DMS53 (cell line): Measurements from ENCODE around the gene GTF2F1.
A peak's percentile ranks its signal among the peaks of the same experiment; 100 is the strongest.
"Not testable (repeated sequence)": the region's sequence is repeated elsewhere in the genome, so short reads cannot be mapped to it uniquely, and the experiment has no call there.

Experiments used
- DNase-seq: peaks from one replicate; lab custom pipeline; 2025; lab: John Stamatoyannopoulos, UW

GTF2F1 gene

GRCh38 chr19:6417713-6418561, 25.0 kb upstream of the GTF2F1 start:
- DNase-seq, result peak; percentile 31

- no peak for DNase-seq
Observed at GRCh38 chr19:6416658-6417405, 23.9 kb upstream of the GTF2F1 start.

DNA sequence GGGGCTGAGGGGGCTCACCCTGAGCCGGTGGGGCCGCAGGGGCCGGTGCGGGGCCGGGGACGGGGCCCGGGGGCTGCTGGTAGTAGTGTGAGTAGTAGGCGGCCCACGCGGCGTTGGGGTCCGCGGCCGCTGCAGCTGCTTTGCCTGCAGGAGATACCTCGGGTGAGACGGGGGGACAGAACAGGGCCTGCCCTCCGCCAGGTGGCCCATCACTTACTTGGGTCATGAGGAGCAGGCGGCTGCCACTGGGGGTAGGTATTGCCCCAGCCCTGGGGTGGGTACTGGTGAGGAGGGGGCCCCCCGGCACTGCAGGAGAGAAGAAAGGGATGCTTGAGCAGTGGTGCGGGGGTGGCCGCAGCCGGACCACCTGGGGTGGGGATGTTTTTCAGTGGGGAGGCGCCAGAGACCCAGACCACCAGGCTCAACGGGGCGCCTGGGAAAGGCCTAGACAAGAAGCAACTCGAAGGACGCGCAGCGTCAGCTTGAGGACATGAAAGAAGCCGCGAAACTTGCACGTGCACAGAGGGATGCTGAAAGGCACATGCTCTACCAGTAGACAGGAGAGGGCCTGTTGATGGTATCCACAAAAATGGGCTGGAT, 22.7 kb upstream of the GTF2F1 start:
- no peak for DNase-seq

GRCh38 chr19:6414793-6415590, 22.0 kb upstream of the GTF2F1 start:
- DNase-seq, result no peak

DNA sequence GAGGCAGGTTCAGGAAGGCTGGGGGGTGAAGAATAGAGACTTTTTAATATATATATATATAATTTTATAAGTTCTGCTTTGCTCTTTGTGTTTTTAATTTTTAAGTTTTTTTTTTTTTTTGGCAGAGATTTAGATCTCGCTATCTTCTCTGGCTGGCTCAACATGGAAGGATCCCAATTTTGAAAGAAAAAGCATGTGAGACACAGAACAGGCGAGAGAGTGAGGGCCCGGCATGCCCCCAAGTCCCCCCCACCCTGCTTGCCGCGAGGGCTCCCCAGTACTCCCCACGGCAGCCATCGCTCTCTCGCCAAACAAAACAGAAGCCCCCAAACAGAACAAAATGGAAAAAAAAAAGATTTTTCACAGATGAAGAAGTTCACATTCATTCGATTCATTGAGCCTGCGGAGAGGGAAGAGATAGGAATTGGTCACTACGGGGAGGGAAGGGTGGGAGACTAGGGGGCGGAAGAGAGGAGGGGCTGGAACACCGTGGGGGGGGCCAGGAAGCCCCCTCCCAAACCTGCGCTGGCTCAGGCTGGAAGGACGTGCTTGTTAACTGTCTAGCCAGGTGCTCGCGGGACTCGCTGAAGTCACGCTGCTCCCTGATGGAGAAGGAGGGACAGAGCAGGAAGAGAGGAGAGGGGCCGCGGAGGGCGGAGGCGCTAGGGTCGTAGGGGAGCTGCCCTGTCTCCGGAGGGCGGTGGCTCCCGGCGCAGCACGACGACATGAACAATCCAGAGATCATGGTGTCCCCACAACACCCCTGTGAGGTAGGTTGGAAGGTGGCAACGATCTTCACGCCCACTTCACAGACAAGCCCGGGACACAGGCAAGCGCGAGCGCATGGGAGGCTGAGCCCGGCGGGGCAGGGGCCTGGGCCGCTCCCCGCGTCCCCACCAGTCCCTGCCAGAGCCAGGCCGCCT, 21.0 kb upstream of the GTF2F1 start:
- DNase-seq, result peak; percentile 22

- DNase-seq, result no peak
Observed at GRCh38 chr19:6413291-6413690, 20.3 kb upstream of the GTF2F1 start.

GRCh38 chr19:6412447-6413091, 19.6 kb upstream of the GTF2F1 start:
- DNase-seq, result peak; percentile 69

DNA sequence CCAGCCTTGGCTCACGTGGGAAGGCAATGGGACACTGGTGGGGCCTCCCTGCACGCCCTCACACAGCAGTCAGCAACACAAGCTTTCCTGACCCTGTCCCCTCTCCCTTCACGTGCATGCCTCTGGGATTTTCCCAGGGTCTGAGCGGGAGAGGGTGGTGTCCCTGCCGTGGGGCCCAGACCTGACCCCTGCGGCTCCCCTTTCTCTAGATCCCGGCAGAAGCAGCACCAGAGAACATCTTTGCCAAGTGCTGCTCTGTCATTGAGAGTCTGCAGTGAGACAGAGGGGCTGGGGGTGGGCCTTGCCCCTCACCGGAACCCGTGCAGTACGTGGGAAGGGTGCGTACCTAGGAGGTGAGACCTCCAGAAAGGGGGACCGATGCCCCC, 19.1 kb upstream of the GTF2F1 start:
- no peak for DNase-seq

DNA sequence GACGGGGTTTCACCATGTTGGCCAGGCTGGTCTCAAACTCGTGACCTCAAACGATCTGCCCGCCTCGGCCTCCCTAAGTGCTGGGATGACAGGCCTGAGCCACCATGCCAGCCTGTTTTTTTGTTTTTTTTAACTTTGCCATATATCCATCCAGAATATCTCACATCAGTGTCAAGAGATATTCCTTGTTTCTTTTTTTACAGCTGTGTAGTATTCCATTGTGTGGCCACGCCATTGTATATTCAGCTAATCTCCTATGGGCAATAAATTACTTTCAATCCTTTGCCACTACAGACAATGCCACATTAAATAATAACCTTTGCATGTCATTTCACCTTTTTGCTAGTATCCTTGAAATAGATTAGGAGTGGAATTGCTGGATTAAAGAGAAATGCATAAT, 16.4 kb upstream of the GTF2F1 start:
- no peak for DNase-seq

DNA sequence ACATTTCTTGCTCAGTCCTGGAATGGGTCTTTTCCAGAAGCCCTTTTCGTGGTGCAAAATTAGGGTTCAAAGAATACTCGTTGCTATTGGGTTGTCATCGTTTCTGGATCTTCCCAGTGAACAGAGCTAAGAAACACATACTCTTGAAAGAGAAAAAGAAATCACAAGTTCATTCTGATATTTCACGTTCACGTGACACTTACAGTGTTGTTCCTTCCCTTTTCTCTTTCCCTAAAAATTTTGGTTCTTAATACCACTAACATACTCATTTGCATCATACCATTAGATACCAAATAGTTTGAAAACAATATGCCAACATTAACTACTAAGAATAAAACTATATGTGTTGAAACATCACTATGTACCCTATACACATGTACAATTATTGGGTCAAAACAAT, 13.4 kb upstream of the GTF2F1 start:
- DNase-seq, result no peak

DNA sequence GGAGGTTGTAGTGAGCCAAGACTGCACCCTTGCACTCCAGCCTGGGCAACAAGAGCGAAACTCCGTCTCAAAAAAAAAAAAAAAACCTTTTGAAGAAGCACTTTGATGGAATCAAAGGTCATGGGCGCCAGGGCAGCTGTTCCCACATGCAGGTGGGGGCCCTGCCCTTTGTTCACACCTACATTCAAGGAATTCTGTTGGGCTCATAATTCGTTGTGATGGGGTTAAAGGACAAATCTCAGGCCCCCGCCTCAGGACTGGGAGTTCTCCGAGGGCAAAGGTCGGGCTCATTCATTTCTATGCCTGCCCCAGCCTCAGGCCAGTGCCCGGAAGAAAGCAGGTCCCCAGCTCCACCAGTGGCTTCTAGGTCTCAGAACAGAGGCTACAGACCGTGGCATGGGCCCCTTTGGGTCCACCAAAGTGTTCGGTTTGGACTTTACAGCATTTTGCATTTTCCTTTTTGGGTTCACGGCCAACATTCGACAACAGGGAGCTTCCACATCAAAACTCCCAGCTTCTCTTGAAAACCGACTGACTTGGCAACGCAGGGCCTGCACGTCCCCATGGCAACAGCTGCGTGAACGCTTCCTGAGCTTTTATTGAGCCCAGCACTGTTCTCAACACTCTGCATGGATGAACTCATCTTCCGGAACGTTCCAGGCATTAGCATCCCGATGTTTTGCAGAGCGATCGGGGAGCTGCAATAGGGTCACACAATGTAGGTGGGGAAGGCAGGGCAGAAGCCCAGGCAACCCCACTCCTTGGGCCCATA, 10.1 kb upstream of the GTF2F1 start:
- DNase-seq, result peak; percentile 65

DNA sequence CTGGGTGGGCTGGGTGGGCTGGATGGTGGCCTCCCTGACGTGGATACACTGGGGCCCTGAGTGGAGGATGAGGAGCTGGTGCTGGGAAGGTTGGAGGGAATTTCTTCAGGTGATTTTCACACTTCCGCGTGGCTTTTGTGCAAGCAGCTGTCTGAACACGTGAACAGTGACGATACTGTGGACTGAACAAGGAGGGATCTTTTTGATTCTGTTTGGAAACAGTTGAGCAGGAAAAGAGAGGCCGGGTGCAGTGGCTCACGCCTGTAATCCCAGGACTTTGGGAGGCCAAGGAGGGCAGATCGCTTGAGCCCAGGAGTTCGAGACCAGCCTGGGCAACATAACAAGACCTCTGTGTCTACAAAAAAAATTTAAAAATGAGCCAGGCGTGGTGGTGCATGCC, 9.1 kb upstream of the GTF2F1 start:
- no peak for DNase-seq

DNA sequence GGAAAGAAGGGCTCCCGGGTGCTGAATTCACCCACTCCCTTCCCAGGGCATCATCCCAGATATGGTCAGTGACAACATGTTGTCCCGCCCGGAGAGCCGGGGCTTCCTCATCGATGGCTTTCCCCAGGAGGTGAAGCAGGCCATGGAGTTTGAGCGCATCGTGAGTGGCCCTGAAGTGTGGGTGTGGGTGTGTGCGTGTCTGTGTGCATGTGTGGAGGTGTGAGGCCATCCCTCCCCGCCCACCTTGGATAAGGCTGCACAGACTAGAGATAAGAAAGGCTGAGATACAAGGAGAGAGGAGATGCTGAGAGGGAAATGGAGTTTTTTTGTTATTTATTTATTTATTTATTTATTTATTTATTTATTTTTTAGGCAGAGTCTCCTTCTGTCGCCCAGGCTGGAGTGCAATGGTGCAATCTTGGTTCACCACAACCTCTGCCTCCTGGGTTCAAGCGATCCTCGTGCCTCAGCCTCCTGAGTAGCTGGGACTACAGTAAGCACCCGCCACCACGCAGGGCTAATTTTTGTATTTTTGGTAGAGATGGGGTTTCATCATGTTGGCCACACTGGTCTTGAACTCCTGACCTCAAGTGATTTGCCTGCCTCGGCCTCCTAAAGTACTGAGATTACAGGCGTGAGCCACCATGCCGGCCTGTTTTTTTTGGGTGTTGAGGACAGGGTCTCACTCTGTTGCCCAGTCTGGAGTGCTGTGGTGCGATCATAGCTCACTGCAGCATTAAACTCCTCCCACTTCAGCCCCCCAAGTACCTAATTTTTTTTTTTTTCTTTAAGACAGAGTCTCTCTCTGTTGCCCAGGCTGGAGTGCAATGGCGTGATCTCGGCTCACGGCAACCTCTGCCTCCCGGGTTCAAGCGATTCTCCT, 7.3 kb upstream of the GTF2F1 start:
- DNase-seq, result not testable (repeated sequence)

DNA sequence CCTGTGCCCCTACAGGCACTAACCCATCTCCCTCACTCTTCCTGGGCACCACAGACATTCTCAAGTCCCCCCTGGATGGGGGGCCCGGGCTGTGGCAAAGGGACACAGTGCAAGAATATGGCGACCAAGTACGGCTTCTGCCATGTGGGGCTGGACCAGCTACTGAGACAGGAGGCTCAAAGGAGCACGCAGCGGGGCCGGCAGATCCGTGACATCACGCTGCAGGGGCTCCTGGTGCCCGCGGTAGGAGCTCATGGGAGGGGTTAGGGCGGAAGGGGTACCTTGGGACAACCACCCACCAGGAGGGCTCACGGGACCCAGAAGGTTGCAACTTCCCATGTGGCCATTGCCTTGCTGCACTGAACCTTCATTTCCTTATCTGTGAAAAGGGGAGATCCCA, 3.3 kb upstream of the GTF2F1 start:
- no peak for DNase-seq

GRCh38 chr19:6394831-6395230, 1.9 kb upstream of the GTF2F1 start:
- DNase-seq, result no peak

DNA sequence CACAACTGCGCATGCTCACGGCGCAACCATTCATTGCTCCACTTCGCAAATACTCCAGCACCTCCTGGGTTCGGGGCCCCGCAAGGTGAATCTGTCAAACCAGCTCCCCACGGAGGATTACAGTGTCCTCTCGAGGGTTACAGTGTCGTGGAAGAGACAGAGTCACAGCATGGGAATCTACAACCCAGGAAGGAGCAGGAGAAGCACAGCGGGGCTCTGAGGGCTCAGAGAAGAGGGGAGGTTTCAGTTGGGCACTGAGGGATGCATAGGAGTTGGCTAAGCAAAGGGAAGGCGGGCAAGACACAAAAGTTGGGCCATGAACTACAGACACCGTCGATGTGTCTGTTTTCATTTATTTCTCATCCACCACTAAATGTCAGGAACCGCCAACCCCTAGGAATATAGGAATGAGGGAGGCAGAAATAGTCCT, 1.0 kb upstream of the GTF2F1 start:
- no peak for DNase-seq

DNA sequence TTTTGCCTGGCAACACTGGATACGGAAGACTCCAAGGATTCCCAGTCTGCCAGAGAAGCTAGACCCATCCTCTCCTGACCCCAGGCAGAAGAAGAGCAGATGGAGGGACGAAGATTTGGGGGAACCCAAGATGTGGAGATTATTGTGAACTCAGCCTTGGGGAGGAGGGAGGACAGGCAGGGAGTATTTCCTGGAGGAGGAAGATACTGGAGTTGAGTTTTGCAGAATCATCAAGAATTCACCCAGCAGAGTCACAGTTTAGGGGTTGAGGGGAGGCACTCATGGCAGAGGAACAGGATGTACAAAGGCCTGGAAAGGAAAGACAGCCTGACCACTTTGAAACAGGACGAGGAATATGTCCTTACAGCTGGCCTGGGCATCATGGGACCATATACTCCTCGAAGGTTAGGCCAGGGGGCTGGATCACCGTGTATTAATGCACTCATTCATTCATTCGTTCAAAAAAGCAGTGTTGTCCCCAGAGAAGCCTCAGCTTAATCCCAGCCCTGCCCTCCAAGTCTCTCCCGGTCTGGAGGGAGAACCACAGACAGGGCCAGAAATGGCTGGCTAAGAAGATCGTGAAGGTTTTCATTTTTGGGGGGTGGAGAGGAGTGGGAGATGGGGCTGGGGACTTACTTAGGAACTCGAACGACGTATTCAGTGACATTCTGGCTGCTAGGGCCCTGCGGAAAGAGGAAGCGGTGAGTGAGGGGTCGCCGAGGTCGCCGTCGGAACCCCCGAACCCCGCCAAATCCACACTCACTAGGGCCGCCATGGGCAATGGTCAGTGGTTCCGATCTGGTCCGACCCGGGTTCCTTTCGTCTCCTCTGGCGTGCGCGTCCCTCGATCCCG, 517 bp downstream of the GTF2F1 start:
- peak; percentile 16 for DNase-seq

- no peak for DNase-seq
Observed at GRCh38 chr19:6387372-6387771, 5.6 kb downstream of the GTF2F1 start.
